NCI-H2029 treated with DMSO at 0.1 percent for 48 hours (cell line): ENCODE results near the gene NEU4.
"Not testable (repeated sequence)": the region's sequence is repeated elsewhere in the genome, so short reads cannot be mapped to it uniquely, and the experiment has no call there.

Experiments
- DNase-seq: peaks from one replicate; lab custom pipeline; 2025; lab: John Stamatoyannopoulos, UW

The NEU4 gene

DNA sequence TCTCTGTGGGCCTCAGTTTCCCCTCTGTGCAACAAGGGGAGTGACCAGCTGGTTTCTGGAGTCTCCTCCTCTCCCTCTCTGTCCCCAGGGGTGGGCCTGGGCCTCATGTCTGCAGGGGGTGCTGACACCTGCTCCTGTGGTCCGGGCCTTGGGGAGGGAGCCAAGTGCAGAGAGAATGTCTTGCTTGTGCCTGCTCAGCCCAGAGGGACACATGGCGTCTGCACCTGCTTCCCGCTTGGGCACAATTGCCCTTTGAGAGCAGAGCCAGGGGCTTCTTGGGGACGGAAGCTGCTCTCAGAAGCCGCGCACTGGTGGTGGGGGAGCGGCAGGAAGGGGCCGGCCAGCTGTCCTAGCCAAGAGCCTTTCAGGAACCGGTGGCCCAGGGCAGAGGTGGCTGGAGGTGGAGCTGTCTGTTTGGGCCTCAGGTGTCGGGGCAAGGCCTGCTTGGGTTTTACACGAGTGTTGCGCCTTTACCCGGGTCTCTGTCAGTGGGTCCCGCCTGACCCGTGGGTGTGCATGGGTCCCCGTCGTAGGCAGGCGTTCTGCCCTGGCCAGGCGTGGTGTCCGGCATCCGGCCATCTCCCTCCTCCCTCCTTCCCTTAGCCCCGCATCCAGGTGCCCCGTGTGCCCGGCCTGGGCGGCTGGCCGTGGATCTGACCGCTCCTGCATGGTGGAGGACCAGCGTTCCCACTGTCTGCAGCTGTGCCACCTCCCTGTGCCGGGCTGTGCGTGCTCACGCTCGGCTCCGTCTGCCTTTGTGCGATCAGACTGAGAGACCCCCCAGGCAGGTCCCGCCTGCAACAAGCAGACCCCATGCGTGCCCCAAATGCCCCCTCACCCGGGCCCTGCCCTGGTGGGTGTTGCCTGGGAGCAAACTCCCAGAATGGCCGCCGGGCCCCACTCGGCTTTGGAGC lies 4.0 kb downstream of the NEU4 start:
- no peak for DNase-seq

DNA sequence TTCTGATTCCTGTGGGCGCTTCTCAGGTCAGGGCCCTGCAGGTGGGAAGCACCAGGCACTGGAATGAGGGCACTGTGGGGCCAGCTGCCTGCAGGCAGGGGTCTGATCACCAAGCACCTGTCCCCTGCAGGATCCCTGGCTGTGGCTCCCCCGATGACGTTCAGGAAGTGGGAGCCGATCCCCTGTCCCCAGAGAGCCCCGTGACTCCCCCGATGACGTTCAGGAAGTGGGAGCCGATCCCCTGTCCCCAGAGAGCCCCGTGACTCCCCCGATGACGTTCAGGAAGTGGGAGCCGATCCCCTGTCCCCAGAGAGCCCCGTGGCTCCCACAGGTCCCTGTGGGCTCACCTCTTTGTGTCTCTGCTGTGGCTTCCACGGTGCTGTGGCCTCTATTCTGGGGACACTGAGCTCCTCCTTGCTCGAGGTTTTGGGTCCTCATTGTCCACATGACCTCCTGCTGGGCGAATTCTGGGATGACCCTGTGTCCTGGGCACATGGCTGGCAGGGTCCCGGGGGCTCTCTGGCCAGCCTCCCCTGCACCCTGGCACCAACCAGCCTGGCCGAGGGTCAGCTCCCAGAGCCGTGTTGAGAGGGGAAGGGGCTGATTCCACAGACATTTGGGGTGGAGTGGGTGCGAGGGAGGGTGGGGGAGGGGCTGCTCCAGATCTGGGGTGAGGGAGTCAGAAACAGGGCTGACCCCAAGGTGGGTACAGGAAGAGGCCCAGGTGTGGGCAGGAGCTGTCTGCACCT lies 4.8 kb downstream of the NEU4 start:
- no peak for DNase-seq

DNA sequence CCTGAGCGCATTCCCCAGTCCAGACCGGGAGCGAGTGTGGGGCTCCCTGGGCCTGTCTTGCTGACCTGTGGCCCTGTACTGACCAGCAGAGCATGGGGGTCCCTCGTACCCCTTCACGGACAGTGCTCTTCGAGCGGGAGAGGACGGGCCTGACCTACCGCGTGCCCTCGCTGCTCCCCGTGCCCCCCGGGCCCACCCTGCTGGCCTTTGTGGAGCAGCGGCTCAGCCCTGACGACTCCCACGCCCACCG lies 5.3 kb downstream of the NEU4 start:
- DNase-seq: no peak

DNA sequence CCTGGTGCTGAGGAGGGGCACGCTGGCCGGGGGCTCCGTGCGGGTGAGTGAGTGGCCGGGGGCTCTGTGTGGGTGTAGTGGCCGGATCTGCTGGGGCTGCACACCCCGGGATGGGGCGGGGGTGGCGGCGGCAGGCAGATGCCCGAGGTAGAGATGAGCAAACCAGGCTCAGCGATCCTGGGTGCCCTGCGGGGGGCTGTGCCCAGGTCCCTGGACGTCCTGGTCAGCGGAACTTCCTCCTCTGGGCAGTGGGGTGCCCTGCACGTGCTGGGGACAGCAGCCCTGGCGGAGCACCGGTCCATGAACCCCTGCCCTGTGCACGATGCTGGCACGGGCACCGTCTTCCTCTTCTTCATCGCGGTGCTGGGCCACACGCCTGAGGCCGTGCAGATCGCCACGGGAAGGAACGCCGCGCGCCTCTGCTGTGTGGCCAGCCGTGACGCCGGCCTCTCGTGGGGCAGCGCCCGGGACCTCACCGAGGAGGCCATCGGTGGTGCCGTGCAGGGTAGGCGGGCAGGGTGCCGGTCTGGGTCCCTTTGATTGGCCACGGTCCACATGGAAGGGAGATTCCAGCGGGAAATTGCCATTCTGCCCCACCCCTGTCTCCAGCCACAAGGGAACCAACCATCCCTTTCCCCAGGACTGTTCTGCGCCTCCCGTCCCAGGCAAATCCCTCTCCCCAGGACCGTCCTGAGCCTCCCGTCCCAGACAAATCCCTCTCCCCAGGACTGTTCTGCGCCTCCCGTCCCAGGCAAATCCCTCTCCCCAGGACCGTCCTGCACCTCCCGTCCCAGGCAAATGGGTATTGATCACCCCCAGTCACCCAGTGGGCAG lies 5.9 kb downstream of the NEU4 start:
- DNase-seq: no peak

DNA sequence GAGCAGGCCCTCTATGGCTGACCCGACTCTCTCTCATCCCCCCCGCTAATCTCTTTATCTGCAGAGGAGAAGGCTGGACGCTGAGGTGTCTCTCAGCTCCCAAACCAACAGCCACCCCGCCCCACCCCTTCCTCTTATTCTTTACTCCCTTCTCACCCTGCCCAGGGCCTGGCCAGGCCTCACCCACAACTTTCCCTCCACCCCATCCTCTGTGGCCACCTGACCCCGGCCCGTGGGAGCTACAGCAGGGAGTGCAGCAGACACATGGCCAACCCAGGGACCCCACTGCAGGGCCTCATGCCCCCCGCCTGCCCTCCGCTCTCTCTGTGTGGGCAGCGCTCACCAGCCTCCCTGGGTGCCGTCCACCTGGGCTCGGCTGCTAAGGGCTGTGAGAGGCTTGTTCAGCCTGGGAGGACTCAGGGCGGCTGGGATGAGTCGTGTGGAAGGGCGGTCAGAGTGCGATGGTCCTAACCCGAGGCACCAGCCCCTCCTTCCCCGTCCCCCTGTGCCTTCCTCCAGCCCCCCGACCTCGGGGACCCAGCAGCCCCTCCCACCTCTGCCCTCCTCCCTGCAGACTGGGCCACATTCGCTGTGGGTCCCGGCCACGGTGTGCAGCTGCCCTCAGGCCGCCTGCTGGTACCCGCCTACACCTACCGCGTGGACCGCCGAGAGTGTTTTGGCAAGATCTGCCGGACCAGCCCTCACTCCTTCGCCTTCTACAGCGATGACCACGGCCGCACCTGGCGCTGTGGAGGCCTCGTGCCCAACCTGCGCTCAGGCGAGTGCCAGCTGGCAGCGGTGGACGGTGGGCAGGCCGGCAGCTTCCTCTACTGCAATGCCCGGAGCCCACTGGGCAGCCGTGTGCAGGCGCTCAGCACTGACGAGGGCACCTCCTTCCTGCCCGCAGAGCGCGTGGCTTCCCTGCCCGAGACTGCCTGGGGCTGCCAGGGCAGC lies 6.8 kb downstream of the NEU4 start:
- no peak for DNase-seq

DNA sequence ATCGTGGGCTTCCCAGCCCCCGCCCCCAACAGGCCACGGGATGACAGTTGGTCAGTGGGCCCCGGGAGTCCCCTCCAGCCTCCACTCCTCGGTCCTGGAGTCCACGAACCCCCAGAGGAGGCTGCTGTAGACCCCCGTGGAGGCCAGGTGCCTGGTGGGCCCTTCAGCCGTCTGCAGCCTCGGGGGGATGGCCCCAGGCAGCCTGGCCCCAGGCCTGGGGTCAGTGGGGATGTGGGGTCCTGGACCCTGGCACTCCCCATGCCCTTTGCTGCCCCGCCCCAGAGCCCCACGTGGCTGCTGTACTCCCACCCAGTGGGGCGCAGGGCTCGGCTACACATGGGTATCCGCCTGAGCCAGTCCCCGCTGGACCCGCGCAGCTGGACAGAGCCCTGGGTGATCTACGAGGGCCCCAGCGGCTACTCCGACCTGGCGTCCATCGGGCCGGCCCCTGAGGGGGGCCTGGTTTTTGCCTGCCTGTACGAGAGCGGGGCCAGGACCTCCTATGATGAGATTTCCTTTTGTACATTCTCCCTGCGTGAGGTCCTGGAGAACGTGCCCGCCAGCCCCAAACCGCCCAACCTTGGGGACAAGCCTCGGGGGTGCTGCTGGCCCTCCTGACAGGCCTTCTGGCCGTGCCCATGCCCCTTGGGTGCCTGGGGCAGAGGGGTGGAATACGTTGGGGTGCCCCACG lies 7.6 kb downstream of the NEU4 start:
- no peak for DNase-seq

DNA sequence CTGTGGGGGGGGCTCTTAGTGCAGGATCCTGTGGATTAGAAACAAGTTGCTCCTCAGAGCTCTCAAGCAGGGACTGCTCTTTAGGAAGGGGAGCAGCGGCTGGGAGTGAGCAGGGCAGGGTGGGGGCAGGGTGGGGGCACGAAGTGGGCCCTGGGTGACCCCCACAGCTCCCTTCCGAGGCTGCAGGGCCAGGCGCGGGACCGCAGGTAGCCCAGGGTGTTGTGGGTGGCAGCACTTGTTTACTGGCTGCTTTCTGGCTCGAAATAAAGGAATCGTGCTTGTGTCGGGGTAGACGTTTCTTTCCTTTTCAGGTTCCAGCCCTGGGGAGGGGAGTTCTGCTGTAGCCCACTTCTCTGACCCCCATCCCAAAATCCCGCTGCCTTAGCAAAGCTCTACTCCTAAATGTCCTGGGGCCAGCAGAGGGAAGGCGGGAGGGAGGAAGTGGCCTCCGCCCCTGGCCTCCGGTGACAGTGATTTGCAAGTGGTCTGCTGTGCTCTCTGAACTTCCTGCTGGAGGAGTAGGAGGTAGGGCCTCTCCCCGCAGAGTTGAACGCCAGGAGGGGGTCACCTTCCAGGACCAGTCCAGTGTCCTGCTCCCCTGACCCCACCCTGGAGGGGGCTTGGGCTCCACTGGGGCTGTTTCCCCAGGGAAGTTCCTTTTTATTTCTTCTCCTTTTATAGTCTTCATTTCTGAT lies 8.3 kb downstream of the NEU4 start:
- DNase-seq: no peak

DNA sequence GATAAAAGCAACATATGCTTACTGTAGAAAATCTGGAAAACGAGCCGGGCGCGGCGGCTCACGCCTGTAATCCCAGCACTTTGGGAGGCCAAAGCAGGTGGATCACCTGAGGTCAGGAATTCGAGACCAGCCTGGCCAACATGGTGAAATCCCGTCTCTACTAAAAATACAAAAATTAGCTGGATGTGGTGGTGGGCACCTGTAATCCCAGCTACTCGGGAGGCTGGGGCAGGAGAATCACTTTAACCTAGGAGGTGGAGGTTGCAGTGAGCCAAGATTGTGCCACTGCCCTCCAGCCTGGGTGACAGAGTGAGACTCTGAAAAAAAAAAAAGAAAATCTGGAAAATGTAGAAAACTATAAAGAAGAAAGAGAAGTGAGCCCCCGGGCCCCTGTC lies 8.8 kb downstream of the NEU4 start:
- DNase-seq: not testable (repeated sequence)

DNA sequence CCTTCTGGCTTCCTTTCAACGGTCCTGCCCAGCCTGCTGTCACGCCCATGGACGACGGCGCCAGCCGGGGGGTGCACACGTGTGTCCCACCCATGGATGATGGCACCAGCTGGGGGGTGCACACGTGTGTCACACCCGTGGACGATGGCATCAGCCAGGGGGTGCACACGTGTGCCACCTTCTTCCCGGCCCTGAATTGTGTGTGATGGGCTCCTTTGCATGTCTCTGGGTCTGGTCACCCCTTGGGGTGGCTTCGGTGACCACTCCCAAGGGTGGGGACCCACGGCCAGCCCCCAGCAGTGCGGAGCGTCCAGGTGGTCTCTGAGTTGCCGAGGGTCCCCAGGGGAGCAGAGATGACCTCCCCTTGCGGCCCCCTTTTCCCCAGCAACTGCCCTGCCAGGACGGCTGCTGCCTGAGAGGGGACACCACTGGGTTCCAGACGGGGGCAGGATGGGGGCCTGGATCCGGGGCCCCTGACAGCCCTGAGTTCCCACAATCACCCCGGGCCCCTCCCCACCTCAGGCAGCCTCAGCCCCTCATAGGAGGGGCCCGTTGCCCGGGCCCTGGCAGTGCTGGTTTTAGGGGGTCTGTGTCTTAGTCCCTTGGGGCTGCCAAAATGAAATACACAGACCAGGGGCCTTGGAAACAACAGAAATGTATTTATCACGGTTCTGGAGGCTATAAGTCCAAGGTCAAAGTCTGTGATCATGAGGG lies 9.4 kb downstream of the NEU4 start:
- DNase-seq: no peak

DNA sequence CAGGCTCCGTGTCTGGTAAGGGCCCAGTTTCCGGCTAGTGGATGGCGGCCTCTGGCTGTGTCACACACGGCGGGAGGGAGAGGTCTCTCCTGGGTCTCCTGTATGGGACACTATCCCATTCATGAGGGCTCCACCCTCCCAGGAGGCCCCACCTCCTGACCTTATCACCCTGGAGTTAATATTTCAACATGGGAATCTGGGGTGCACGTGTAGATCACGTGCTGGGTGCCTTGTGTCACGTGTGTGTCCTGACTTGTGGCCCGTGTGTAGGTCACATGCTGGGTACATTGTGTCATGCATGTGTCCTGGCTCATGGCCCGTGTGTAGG lies 9.9 kb downstream of the NEU4 start:
- DNase-seq: no peak

DNA sequence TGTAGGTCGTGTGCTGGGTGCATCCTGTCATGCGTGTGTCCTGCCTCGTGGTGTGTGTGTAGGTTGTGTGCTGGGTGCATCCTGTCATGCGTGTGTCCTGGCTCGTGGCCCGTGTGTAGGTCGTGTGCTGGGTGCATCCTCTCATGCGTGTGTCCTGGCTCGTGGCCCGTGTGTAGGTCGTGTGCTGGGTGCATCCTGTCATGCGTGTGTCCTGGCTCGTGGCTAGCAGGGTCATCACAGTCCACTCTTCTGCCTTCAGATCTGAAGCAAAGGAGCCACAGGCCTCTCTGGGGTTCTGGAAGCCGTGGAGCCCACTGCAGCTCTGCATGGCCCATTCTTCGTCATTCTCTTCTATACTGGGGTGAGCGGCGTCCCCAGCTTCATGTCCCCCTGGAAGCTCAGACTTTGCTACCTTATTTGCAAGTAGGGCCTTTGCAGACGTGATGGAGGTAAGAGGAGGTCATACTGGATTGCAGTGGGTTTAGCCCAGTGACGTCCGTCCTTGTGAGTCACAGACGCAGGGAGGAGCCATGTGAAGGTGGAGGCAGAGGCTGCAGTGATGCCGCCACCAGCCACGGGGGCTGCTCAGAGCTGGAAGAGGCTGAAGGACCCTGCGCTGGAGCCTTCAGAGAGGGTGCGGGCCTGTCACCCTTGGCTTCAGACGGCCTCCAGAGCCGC lies 11.1 kb downstream of the NEU4 start:
- not testable (repeated sequence) for DNase-seq

DNA sequence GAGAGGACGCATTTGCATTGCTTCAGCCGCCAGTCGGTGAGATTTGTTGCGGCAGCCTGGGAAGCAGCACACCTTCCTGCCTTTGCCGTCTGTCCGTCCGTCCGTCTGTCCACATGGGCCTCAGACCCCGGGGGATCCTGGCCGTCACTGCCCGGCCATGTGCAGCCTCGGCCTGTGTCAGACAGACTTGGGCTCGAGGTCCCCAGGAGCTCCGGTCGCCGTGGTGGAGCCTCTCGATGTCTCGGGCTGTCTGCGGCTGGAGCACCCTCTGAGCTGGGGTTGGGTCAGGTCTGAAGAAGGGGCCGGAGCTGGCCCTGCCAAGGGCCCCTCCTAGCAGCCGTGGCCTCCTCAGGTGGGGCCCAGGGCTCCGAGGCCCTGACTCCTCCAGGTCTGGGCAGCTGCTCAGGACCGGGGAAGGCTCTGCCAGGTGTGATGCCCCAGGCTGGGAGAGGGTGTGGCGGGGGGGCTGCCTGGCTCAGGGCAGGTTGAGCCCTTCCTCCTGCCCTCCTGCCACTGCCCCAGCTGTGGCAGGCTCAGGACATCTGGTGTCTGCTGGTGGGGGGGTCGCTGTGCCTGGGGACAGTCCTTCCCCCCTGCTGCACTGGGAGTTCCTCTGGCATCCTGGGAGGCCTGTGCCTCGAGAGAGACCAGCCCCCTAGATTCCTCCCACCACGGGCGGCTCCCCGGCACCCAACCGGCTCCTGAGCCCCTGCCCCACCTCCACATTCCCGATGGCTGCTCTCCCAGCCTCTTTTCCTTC lies 11.8 kb downstream of the NEU4 start:
- no peak for DNase-seq

DNA sequence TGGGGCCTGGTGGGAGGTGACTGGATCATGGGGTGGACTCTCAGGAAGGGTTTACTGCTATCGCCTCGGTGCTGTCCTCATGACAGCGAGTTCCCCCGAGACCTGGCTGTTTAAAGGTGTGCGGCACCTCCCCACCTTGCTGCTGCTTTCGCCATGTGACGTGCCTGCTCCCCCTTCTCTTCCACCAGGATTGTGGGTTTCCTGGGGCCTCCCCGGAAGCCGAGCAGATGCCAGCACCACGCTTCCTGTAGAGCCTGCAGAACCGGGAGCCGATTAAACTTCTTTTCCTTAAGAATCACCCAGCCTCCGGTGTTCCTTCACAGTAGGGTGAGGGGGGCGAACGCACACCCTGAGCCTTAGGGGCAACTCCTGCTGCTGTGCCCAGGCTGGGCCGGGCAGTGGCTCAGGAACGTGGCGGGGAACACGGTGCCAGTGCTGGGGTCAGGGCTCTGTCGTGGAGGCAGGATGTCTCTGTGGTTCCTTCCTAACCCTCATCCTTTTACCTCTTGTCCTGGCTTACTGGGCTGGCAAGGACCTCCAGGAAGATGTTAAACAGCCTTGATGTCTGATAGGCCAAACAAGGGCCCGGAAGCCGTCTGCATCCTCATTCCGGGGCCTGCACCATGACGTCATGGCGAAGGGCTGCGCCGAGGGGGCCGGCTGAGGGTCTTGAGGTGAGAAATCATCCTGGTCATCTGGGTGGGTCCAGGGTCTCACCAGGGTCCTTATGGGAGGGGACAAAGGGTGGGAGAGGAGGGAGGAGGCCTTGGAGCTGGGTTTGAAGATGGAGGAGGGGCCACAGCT lies 12.7 kb downstream of the NEU4 start:
- no peak for DNase-seq

DNA sequence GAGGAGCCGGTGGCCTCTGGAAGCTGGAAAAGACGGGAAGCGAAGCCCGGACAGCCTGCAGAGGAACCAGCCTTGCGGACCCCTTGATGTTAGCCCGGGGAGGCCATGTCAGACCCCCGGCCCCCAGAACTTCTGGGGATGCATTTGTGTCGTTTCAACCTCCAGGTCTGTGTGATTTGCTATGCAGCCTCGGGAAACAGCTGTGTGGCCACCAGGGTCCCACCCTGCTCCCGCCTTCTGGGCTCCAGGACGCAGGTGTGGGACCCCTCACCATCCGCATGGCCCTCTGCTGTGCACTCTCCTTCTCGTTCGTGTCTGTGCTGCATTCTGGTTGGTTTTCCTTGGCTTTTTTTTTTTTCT lies 13.3 kb downstream of the NEU4 start:
- DNase-seq: no peak

DNA sequence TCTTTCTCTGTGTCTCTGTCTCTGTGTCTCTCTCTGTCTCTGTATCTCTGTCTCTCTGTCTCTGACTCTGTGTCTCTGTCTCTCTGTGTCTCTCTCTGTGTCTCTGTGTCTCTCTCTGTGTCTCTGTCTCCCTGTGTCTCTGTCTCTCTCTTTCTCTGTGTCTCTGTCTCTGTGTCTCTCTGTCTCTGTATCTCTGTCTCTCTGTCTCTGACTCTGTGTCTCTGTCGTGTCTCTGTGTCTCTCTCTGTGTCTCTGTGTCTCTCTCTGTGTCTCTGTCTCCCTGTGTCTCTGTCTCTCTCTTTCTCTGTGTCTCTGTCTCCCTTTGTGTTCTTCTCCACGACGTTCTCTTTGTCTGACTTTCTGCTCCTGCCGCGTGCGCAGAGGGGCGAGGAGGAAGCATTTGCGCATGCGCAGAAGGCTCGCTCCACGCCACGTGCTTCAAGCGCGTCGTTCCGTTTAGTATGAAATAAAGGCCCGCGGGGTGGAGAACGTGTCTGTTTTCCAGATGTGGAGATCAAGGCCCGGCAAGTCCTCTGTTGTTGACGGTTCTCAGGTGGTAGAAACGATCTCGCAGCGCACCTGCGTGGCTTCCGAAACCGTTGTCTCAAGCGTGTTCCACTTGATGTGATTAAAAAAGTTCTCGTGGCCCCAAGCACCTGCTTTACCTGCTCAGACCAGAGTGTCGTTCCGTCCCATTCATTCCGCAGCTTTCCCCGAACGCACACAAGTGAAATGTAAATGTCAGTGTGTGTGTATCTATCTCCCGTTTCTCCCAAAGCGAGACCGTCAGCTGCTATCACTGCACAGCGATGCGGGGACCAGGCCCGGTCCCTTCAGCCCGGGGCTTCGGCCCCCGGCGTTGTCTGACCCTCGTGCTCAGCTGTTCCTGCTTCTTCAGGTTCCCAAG lies 14.8 kb downstream of the NEU4 start:
- DNase-seq: not testable (repeated sequence)

DNA sequence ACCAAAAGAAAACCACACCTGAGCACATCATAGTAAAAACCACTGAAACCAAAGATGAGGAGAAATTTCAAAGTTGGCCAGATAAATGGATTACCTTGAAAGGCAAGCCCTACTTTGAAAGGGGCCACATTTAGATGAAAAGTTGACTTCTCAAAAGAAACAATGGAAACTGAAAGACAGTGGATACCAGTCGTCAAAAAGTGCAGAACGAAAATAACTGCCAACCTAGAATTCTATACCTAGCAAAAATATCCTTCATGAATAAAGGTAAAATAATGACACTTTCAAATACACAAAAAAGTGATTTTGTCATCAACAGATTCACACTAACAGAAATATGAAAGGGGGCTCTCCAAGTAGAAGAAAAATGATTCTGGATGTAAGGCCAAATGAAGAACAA lies 18.4 kb downstream of the NEU4 start:
- no peak for DNase-seq
